Thyroid gland (tissue), 4 donors: ENCODE data around the gene SEMA6B. TPM values are rescaled to one million over a fixed set of nuclear protein-coding genes. Genes with fewer than 3 reads are reported as not detected.

Experiments used
- DNase-seq, 2 donors: peaks; one replicate each; pipeline ENCODE4 v3.0.0-alpha.2; 2019
- H3K27ac ChIP-seq, 3 donors: fragments of 200-600 bp; sonication (generic); 1 replicate in 2 of 3; 2 replicates in 1 of 3; pipeline ENCODE4 v1.5.1; 2016 to 2019; ENCODE audit warnings: mild to moderate bottlenecking in 1 of 3, moderate library complexity in 1 of 3
- H3K27me3 ChIP-seq: fragments of 200-600 bp; sonication (generic); one replicate; pipeline ENCODE4 v1.5.1; 2019
- H3K36me3 ChIP-seq, 2 donors: fragments of 200-600 bp; sonication (generic); one replicate each; pipeline ENCODE4 v1.5.1; 2016 to 2019
- H3K4me1 ChIP-seq, 2 donors: fragments of 200-600 bp; sonication (generic); one replicate each; pipeline ENCODE4 v1.5.1; 2017 to 2019
- H3K4me3 ChIP-seq, 3 donors: fragments of 200-600 bp; sonication (generic); replicated peaks in 1 of 3; 1 replicate in 2 of 3; 2 replicates in 1 of 3; pipeline ENCODE4 v1.5.1; 2016; ENCODE audit warnings: mild to moderate bottlenecking in 1 of 3
- H3K9me3 ChIP-seq: fragments of 200-600 bp; sonication (generic); one replicate; pipeline ENCODE4 v1.5.1; 2017
- CTCF ChIP-seq, 6 experiments: fragments of 200-600 bp in 3 of 6; fragments of 450-650 bp in 3 of 6; sonication (generic) in 3 of 6; IDR thresholded peaks; one replicate each; pipeline ENCODE4 v1.5.1; 2016 to 2019; ENCODE audit warnings: antibody characterized with exemption in 6 of 6, mild to moderate bottlenecking in 2 of 6, inconsistent platforms in 1 of 6, moderate library complexity in 1 of 6
- POLR2A ChIP-seq, 2 donors: fragments of 450-650 bp; IDR thresholded peaks; one replicate each; pipeline ENCODE4 v1.6.1; 2017; ENCODE audit warnings: antibody characterized with exemption in 2 of 2, mild to moderate bottlenecking in 2 of 2, moderate library complexity in 1 of 2
- WGBS, 2 donors: methylation state at CpG; one replicate each; pipeline ENCODE4 v1.1.5; 2017; 5-methylcytosine and 5-hydroxymethylcytosine counted together
- intact Hi-C: fragments of 100-400 bp; cut with DNase I; formaldehyde crosslinking; loops from one replicate; pipeline ENCODE4 v1.15.1; 2023
- total RNA-seq, 4 donors: library from RNA; depleted of rRNA; stranded (reverse); fragments of >200 nt; gene quantifications; one replicate each; pipeline ENCODE4 v1.2.3, GENCODE V29; 2016

The SEMA6B gene
- total RNA-seq, 4 donors from 2014 or later: 1.2 to 9.1 (median 4.2) TPM

GRCh38 chr19:4571305-4571917 lies 11.9 kb upstream of the SEMA6B start:
- TF ChIP-seq CTCF (IDR thresholded peaks at IDR 0.05) (no peak), POLR2A (IDR thresholded peaks at IDR 0.05) (no peak)
- WGBS, 2 donors: 68 to 77% methylated on average over 11 to 12 of the region's 22 CpGs

GRCh38 chr19:4570916-4571304 lies 11.4 kb upstream of the SEMA6B start:
- intact Hi-C loops: no loop called here
- no peaks in the 10 kb centered on the region for H3K36me3 ChIP-seq
- TF ChIP-seq CTCF (IDR thresholded peaks at IDR 0.05) (no peak), POLR2A (IDR thresholded peaks at IDR 0.05) (no peak)

More at GRCh38 chr19:4571305-4571917, 11.9 kb upstream of the SEMA6B start:
- Histone ChIP-seq H3K4me3 (no peak overlapping the region), H3K27me3 (no peaks in the 10 kb centered on the region), H3K9me3 (no peaks in the 10 kb centered on the region), H3K27ac (no peak overlapping the region), H3K4me1 (peaks cover 0 to 8% of the 10 kb centered on the region in 2 donors), H3K36me3 (no peaks in the 10 kb centered on the region)
- DNase-seq: no peak
- intact Hi-C loops: no loop called here

GRCh38 chr19:4570402-4570801 lies 10.9 kb upstream of the SEMA6B start:
- 91 to 94% methylated on average over 11 of the region's 11 CpGs for WGBS, 2 donors
- no peak overlapping the region for H3K4me3 ChIP-seq
- no peaks in the 10 kb centered on the region for H3K27me3 ChIP-seq
- intact Hi-C loops: no loop called here
- H3K36me3 ChIP-seq: no peaks in the 10 kb centered on the region
- peaks cover 0 to 8% of the 10 kb centered on the region in 2 donors for H3K4me1 ChIP-seq
- no peak for TF ChIP-seq POLR2A (IDR thresholded peaks at IDR 0.05)
- no peak for TF ChIP-seq CTCF (IDR thresholded peaks at IDR 0.05)
- no peak overlapping the region for H3K27ac ChIP-seq
- no peaks in the 10 kb centered on the region for H3K9me3 ChIP-seq
- no peak for DNase-seq

More at GRCh38 chr19:4570916-4571304, 11.4 kb upstream of the SEMA6B start:
- no peak for DNase-seq
- 95% methylated on average over 5 of the region's 5 CpGs for WGBS, 2 donors
- Histone ChIP-seq H3K9me3 (no peaks in the 10 kb centered on the region), H3K4me3 (no peak overlapping the region), H3K27ac (no peak overlapping the region), H3K27me3 (no peaks in the 10 kb centered on the region), H3K4me1 (peaks cover 0 to 8% of the 10 kb centered on the region in 2 donors)

GRCh38 chr19:4568886-4569285 lies 9.4 kb upstream of the SEMA6B start:
- intact Hi-C loops: no loop called here

More at GRCh38 chr19:4568886-4569285, 9.4 kb upstream of the SEMA6B start:
- Histone ChIP-seq H3K27ac (no peak overlapping the region), H3K4me3 (no peak overlapping the region), H3K9me3 (no peaks in the 10 kb centered on the region), H3K4me1 (no peaks in the 10 kb centered on the region), H3K27me3 (no peaks in the 10 kb centered on the region), H3K36me3 (no peaks in the 10 kb centered on the region)
- DNase-seq: no peak
- TF ChIP-seq POLR2A (IDR thresholded peaks at IDR 0.05) (no peak), CTCF (IDR thresholded peaks at IDR 0.05) (no peak)
- WGBS, 2 donors: 86 to 88% methylated on average over 7 of the region's 7 CpGs
